ENCODE data around the gene PRKAG2.

The PRKAG2 gene

DNA sequence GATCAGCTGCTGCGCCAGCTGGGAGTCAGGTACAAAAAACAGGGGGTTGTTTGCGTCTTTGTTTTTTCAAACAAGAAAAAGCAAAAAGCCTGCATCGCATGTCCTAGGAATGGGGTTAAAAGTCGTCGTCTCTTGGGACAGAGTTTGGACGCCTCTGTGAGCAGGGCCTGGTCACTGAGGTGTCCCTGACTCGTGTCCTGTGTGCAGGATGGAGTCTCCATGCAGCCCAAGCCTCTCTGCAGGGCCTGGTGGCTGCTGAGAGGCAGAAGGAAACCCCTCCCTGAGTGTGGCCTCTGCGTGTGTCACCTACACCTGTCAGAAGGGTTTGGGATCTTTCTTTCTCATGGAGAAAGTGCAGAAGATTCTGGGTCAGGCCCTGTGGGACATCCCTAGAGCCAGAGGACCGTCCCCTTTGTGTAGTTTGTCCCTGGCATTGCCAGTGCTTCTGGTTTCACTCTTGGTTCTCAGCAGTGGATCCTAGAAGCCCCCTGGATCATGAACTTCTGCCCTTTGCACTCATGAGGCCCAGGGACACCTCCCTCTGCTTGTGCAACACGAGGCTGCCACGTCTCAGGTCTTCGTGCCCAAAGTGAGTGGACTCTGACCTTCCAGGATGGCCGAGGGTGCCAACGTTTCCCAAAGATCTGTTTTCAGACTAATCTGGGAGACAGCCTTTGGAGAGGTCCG is 75.0 kb downstream of the PRKAG2 start:
- Histone ChIP-seq H3K79me2 (ENCODE audit: insufficient read depth, low read length) (no peaks in the 10 kb centered on the region), H3F3A (ENCODE audit: insufficient read depth, low read length) (no peaks in the 10 kb centered on the region), H3K27me3 (ENCODE audit: insufficient read depth, low read length) (peaks cover 20% of the 10 kb centered on the region), H4K20me1 (ENCODE audit: insufficient read depth, low read length) (no peaks in the 10 kb centered on the region), H3K36me3 (ENCODE audit: insufficient read depth, low read length) (no peaks in the 10 kb centered on the region), H3K27ac (ENCODE audit: low read depth, low read length, poor library complexity, severe bottlenecking) (no peak overlapping the region), H2AFZ (ENCODE audit: low read length) (no peak overlapping the region), H3K4me3 (ENCODE audit: low read depth, low read length, poor library complexity, severe bottlenecking) (no peak overlapping the region), H3K4me1 (ENCODE audit: insufficient read depth, low read length, severe bottlenecking) (no peaks in the 10 kb centered on the region), H3K9me3 (ENCODE audit: low read length) (no peaks in the 10 kb centered on the region), H3K4me2 (ENCODE audit: low read length) (no peak overlapping the region), H3K9me2 (ENCODE audit: low read depth, low read length) (no peaks in the 10 kb centered on the region), H3K9ac (ENCODE audit: low read length) (no peak overlapping the region)
- no peak for TF ChIP-seq EZH2 (IDR thresholded peaks at IDR 0.05; ENCODE audit: borderline replicate concordance, low read length)
- TF ChIP-seq, protein P1, sequence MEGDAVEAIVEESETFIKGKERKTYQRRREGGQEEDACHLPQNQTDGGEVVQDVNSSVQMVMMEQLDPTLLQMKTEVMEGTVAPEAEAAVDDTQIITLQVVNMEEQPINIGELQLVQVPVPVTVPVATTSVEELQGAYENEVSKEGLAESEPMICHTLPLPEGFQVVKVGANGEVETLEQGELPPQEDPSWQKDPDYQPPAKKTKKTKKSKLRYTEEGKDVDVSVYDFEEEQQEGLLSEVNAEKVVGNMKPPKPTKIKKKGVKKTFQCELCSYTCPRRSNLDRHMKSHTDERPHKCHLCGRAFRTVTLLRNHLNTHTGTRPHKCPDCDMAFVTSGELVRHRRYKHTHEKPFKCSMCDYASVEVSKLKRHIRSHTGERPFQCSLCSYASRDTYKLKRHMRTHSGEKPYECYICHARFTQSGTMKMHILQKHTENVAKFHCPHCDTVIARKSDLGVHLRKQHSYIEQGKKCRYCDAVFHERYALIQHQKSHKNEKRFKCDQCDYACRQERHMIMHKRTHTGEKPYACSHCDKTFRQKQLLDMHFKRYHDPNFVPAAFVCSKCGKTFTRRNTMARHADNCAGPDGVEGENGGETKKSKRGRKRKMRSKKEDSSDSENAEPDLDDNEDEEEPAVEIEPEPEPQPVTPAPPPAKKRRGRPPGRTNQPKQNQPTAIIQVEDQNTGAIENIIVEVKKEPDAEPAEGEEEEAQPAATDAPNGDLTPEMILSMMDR (IDR thresholded peaks at IDR 0.05; ENCODE audit: low read length) = no peak

- Histone ChIP-seq H3K9me2 (ENCODE audit: low read depth, low read length) (no peaks in the 10 kb centered on the region), H3K27ac (ENCODE audit: low read depth, low read length, poor library complexity, severe bottlenecking) (no peak overlapping the region), H3K79me2 (ENCODE audit: insufficient read depth, low read length) (no peaks in the 10 kb centered on the region), H3K36me3 (ENCODE audit: insufficient read depth, low read length) (no peaks in the 10 kb centered on the region), H2AFZ (ENCODE audit: low read length) (no peak overlapping the region), H4K20me1 (ENCODE audit: insufficient read depth, low read length) (no peaks in the 10 kb centered on the region), H3K9ac (ENCODE audit: low read length) (no peak overlapping the region), H3K4me2 (ENCODE audit: low read length) (no peak overlapping the region), H3K4me3 (ENCODE audit: low read depth, low read length, poor library complexity, severe bottlenecking) (no peak overlapping the region), H3K9me3 (ENCODE audit: low read length) (no peaks in the 10 kb centered on the region), H3K4me1 (ENCODE audit: insufficient read depth, low read length, severe bottlenecking) (no peaks in the 10 kb centered on the region), H3K27me3 (ENCODE audit: insufficient read depth, low read length) (peaks cover 20% of the 10 kb centered on the region), H3F3A (ENCODE audit: insufficient read depth, low read length) (no peaks in the 10 kb centered on the region)
- TF ChIP-seq, protein P1 (IDR thresholded peaks at IDR 0.05; ENCODE audit: low read length) = no peak
- no peak for TF ChIP-seq EZH2 (IDR thresholded peaks at IDR 0.05; ENCODE audit: borderline replicate concordance, low read length)
These were observed 75.6 kb downstream of the PRKAG2 start for GRCh38 chr7:151801291-151801690.

DNA sequence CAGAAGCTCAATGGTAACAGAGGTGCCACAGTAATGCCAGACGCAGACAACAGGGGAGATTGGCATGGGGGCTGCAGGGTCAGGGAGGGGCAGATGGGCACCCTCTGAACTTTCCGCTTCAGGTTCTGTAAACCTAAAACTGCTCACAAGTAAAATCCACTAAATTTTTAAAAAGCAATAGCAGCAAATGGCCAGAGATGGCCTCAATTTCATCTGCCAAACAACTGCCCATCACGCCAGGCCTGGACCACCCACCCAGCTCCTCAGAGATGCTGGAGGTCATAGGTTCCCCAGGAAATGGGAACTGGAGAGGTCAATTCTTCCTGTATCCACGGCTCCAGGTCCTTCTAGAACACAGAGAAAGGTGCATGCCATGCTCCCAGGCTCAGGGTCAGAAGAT is 76.1 kb downstream of the PRKAG2 start:
- H2AFZ ChIP-seq (ENCODE audit: low read length) = no peak overlapping the region
- no peaks in the 10 kb centered on the region for H3F3A ChIP-seq (ENCODE audit: insufficient read depth, low read length)
- no peaks in the 10 kb centered on the region for H3K9me2 ChIP-seq (ENCODE audit: low read depth, low read length)
- H3K79me2 ChIP-seq (ENCODE audit: insufficient read depth, low read length) = no peaks in the 10 kb centered on the region
- no peak overlapping the region for H3K27ac ChIP-seq (ENCODE audit: low read depth, low read length, poor library complexity, severe bottlenecking)
- no peak overlapping the region for H3K9ac ChIP-seq (ENCODE audit: low read length)
- no peaks in the 10 kb centered on the region for H3K9me3 ChIP-seq (ENCODE audit: low read length)
- no peak for TF ChIP-seq EZH2 (IDR thresholded peaks at IDR 0.05; ENCODE audit: borderline replicate concordance, low read length)
- TF ChIP-seq, protein P1 (IDR thresholded peaks at IDR 0.05; ENCODE audit: low read length) = no peak
- no peaks in the 10 kb centered on the region for H3K4me1 ChIP-seq (ENCODE audit: insufficient read depth, low read length, severe bottlenecking)
- no peaks in the 10 kb centered on the region for H4K20me1 ChIP-seq (ENCODE audit: insufficient read depth, low read length)
- no peak overlapping the region for H3K4me3 ChIP-seq (ENCODE audit: low read depth, low read length, poor library complexity, severe bottlenecking)
- no peaks in the 10 kb centered on the region for H3K36me3 ChIP-seq (ENCODE audit: insufficient read depth, low read length)
- peaks cover 20% of the 10 kb centered on the region for H3K27me3 ChIP-seq (ENCODE audit: insufficient read depth, low read length)
- H3K4me2 ChIP-seq (ENCODE audit: low read length) = no peak overlapping the region

Data from OCI-LY1 (cell line).